ENCODE results near the gene BIN1.

Gene BIN1

DNA sequence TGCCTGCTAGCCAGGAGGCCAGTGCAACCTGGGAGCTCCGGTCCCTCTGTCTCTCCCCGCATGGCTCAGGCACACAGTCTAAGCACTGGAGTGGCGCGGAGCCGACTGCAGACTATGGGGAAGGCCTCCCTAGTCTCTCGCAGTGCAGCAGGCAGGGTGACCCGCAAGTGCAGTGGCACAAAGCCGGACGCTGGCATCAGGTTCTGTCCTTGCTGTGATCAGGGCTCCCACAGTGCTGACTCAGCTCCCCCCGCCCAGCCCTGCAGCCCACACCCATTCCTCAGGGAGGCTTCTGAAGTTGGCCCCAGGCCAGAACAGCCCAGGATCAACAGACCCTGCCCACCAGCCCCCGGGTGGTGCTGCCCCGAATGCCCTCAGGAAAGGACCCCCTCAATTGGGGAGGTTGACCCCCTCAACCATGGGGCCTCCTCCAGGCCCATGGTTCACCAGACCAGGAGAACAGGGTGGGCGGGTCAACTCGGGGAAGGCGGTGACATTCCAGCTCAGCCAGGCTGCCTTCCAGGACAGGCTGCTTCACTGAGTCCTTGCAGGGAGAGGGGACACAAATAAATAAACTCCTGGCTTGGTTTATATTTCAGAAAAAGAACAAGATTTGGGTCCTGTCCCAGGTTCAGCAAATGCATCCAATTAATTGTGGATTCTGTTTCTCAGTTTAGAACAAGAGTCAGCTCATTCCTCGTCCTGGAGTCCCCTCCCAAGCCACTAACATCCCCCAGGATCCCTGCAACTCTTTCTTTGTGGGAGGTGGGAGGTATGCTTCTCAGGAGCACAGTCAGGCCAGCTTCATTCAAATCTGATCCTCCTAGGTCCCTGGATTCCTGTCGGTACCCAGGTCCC, 12.2 kb downstream of the BIN1 start:
- no peak overlapping the region for H3K4me3 ChIP-seq (ENCODE audit: low read depth, low read length)
- no peak for TF ChIP-seq CTCF (conservative IDR thresholded peaks at IDR 0.05; ENCODE audit: low read depth, low read length)
- DNase-seq (ENCODE audit: low read depth), result no peak

- no peak for DNase-seq (ENCODE audit: low read depth)
- TF ChIP-seq CTCF (conservative IDR thresholded peaks at IDR 0.05; ENCODE audit: low read depth, low read length), result no peak
- H3K4me3 ChIP-seq (ENCODE audit: low read depth, low read length), result no peak overlapping the region
These were observed 13.2 kb downstream of the BIN1 start for GRCh38 chr2:127093648-127094210.

DNA sequence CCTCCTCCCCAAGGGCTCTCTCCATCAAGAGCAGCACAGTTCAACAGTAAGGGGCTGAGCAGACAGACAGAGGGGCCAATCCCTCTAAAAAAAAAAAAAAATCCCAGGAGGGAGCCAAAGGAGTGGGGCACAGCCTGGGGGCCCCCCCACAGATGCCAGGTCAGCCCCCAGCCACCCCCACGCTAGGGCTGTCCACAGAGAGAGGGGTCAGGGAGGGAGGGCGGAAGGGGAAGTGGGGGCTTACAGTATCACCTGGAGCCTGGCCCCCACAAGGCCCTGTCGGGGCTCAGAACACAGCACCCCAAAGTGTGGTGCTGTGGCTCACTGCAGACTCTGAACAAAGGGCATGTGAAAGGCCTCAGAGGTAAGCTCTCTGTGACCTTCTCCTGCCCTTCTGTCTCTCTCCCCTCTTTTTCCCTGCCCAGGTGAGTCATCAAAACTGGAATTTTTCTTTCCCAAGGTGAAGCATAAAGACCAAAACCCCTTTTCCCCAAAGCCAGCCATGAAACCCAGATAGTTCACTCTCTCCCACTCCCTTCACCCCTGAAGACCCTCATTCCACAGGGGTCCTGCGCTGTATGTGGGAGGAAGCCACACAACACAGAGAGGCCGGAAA, 13.9 kb downstream of the BIN1 start:
- no peak for DNase-seq (ENCODE audit: low read depth)
- TF ChIP-seq CTCF (conservative IDR thresholded peaks at IDR 0.05; ENCODE audit: low read depth, low read length), result no peak
- no peak overlapping the region for H3K4me3 ChIP-seq (ENCODE audit: low read depth, low read length)

DNA sequence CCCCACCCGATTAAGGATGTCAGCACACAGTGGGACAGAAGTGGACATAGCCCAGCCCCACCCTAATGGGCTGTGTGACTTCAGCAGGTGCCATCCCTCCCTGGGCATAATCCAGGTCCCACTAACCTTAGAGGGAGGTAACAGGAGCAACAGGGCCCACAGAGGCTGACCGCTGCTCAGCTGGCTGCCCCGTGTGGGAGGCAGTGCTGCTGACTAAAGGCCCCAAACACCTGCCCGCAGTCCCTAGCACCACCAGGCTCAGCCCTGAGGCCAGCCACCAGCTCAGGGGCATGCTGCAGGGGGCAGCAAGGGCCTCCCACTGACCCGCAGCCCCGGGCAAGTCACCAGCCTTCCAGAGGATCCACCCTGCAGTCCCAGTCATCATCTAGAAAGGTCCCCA, 14.6 kb downstream of the BIN1 start:
- no peak for DNase-seq (ENCODE audit: low read depth)
- no peak overlapping the region for H3K4me3 ChIP-seq (ENCODE audit: low read depth, low read length)
- TF ChIP-seq CTCF (conservative IDR thresholded peaks at IDR 0.05; ENCODE audit: low read depth, low read length), result no peak

- no peak overlapping the region for H3K4me3 ChIP-seq (ENCODE audit: low read depth, low read length)
- no peak for DNase-seq (ENCODE audit: low read depth)
- TF ChIP-seq CTCF (conservative IDR thresholded peaks at IDR 0.05; ENCODE audit: low read depth, low read length), result no peak
These were observed 15.1 kb downstream of the BIN1 start for GRCh38 chr2:127091886-127092285.

DNA sequence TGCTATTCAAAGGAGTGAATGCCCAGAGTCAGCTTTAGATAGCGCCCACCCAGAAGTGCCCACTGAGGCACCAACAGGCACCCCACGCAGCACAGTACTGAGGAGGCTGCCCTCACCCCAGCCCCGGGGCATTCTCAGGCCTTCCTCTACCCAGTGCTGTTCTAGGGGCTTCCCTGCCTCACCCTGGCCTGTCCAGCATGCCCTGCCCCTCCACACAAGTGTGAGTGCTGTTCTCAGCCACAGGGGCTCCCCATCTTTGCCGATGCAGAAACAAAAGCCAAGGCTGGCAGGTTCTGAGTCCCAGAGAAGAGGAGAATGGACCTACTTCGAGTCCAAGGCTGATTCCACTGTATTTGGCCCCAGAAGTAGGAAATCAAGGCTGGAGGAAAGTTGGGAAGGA, 15.8 kb downstream of the BIN1 start:
- DNase-seq (ENCODE audit: low read depth), result no peak
- TF ChIP-seq CTCF (conservative IDR thresholded peaks at IDR 0.05; ENCODE audit: low read depth, low read length), result no peak
- no peak overlapping the region for H3K4me3 ChIP-seq (ENCODE audit: low read depth, low read length)
